Fibroblast of gingiva (primary cell): ENCODE results near the gene TECTB.
A peak's percentile ranks its signal among the peaks of the same experiment; 100 is the strongest.
"Not testable (repeated sequence)": the region's sequence is repeated elsewhere in the genome, so short reads cannot be mapped to it uniquely, and the experiment has no call there.

ENCODE experiments used
- DNase-seq: peaks from one replicate; pipeline ENCODE4 v3.0.0-alpha.2; 2011; ENCODE audit warnings: low read depth

Gene TECTB

DNA sequence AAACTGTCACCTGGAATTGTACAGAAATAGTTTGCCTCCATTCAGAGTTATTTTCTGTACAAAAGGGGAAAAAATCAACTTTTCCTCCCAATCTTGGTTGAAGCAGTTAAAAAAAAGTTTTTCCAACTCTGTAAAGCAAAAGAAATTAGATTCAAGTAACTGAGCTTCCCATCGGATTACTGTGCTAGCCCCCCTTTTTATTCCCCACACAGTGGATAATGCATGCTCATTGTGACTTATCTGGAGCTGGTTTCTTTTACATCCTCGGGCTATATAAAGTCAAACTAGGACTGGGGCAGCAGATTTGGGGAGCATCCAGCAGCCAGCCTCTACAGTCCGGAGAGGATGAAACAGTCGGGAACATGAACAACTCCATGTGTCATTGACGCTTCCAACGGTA is at the start of gene TECTB:
Gene TECTB (plus strand): TSS at position 301 of the 400 bp plus-strand sequence. CDS start 335 bp downstream, outside the sequence.
- DNase-seq, result no peak

DNA sequence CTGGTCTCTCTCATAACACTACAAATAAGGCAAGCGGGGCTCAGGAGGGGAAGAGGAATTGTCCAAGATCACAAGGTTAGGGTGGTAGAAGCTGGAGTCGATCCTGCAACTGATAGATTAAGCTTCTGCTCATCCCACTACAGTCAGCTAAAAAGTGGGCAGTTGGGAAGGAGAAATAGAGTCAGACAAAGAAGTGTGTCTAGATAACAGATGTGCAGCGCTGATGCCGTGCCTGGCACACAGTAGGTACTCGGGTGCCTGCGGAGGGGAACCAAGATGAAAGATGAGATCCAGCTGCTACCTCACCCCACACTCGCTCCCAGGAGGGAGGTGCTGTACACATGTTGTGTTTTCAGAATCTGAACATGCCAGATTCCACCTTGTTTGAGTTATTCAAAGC is 48.1 kb upstream of the TECTB start:
- DNase-seq, result no peak

- no peak for DNase-seq
These were observed 47.3 kb upstream of the TECTB start for GRCh38 chr10:112235920-112236319.

GRCh38 chr10:112236486-112236885 is 46.7 kb upstream of the TECTB start:
- no peak for DNase-seq

- no peak for DNase-seq
These were observed 43.9 kb upstream of the TECTB start for GRCh38 chr10:112239347-112239746.

GRCh38 chr10:112240441-112240840 is 42.8 kb upstream of the TECTB start:
- no peak for DNase-seq

DNA sequence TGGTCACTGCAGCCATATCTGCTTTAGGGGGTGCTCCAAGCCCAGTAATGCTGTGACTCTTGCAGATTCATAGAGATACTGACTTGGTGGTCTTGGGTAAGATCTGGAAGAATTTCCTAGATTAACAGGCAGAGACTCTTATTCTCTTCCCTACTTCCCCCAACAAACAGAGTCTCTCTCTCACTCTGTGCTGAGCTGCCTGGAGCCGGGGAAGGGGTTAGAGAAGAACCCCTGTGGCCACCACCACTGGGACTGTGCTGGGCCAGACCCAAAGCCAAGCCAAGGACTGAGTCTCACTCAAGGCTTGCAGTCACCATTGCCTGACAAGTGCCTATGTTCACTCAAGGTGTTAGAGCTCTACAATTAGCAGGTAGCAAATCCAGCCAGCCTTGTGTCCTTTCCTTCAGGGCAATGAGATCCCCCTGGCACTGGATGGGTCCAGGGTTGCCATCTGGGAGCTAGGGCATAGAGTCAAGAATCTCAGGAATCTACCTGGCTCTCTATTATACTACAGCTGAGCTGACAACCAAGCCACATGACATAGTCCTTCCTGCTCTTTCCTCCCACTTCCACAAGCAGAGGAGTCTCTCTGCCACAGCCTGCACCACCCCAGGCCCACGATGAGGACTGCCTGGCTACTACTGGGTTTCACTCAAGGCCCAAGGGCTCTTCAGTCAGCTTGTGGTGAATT is 41.4 kb upstream of the TECTB start:
- no peak for DNase-seq

DNA sequence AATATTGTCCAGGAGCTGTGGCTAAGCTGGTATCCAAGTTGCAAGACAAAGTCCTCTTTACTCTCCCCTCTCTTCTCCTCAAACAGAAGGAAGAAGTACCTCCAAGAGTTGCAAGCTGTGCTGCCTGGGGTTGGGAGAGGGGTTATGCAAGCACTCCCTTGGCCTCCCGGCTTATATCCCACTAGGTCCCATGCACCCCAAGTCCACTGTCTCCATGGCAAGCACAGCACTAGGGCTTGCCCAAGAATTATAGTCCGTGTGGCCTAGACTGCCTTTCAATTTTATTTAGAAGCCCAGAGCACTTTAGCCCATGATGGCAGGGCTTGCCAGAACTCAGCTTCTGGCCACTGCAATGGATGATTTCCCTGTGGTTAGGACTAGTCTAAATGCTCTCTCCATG is 40.4 kb upstream of the TECTB start:
- no peak for DNase-seq

- DNase-seq, result peak; percentile 41
These were observed 39.5 kb upstream of the TECTB start for GRCh38 chr10:112243713-112244112.

- no peak for DNase-seq
These were observed 39.0 kb upstream of the TECTB start for GRCh38 chr10:112244197-112244596.

DNA sequence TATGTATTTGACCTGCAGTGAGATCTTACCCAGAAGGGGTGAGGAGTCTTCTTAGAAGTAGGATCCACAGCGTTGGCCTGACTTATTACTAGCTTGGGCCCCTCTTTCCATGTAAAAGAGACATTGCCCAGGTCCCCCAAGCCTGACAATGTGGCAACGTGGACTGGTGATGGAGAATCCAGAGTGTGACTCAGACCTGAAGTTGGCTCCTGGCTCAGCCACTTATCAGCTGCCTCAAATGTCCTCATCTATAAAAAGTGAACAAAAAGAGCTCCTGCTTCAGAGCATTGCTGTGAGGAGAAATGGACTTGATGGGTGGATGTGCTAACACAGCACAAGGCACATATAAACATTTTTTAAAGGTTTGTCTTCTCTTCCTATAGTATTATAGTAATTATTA is 35.4 kb upstream of the TECTB start:
- no peak for DNase-seq

DNA sequence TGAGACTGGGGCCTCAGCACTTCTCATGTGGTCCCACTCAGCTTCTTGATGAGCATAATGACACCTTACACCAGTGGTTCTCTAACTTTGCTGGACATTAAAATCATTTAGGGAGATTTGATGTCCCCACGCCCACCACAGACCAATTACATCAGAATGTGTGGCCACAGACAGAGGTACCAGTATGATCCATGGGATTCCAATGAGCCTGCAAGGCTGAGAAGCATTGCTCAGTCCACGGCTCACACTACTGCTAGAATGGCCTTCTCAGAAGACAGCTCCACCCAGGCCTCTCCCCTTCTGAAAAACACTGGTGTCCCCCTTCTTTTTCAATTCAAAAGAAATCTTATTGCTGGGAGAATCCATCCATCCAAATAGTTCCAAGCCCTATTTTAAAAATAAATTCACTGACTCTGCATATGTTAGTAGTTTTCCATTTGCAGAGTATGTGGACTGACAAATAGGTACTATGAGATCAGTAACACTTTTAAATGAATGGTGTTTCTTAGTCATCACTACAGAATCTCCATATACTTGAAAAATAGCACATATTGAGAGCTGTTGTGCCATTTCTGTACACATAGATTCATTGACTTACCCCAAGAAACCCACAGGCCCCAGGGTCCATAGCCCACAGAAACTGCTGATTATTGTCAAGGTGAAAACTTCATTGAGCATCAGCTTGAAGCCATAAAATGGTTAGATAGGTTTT is 34.5 kb upstream of the TECTB start:
- DNase-seq, result no peak

- no peak for DNase-seq
These were observed 33.5 kb upstream of the TECTB start for GRCh38 chr10:112249722-112250121.

GRCh38 chr10:112250555-112250954 is 32.6 kb upstream of the TECTB start:
- no peak for DNase-seq

- not testable (repeated sequence) for DNase-seq
These were observed 32.0 kb upstream of the TECTB start for GRCh38 chr10:112251238-112251637.

GRCh38 chr10:112258407-112258806 is 24.8 kb upstream of the TECTB start:
- DNase-seq, result no peak

GRCh38 chr10:112259688-112260087 is 23.5 kb upstream of the TECTB start:
- no peak for DNase-seq

- DNase-seq, result no peak
These were observed 22.4 kb upstream of the TECTB start for GRCh38 chr10:112260831-112261230.

GRCh38 chr10:112261281-112261822 is 21.8 kb upstream of the TECTB start:
- DNase-seq, result peak; percentile 78

- no peak for DNase-seq
These were observed 20.7 kb upstream of the TECTB start for GRCh38 chr10:112262546-112262945.

DNA sequence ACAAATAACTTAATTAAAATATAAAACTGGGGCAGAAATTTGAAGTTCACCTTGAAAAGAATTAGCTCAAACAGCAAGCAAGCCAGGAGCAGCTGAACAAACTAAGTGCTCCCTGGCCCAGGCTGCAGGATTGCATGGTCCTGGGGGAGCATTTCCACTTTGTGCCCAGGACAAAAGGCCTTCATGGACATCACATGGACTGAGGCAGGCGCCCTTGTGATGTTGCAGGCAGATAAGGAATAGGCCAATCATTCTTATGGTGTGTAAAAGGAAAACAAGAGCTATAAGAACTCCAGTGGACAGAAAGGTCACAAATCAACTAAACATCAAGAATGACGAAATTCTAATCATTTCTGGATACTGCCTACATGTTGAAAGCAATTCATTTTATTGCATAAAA is 17.5 kb upstream of the TECTB start:
- no peak for DNase-seq

DNA sequence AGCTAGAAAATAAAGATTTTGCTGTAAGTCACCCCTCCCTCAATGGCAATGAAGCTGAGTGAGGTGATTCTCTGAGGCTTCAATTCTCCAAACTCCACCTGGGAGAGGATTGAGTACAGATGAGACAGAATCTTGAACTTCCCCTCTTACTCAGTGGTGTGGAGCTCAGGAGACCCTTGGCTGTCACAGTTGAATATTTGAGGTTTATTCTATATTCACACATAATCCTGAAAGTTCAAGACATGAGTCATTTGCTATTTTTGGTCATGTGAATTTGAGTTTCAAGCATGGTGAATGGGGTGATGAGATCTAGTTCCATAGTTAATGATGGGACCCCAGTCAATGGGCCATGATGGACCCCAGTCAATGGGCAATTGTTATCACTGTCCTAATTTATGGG is 13.9 kb upstream of the TECTB start:
- no peak for DNase-seq

DNA sequence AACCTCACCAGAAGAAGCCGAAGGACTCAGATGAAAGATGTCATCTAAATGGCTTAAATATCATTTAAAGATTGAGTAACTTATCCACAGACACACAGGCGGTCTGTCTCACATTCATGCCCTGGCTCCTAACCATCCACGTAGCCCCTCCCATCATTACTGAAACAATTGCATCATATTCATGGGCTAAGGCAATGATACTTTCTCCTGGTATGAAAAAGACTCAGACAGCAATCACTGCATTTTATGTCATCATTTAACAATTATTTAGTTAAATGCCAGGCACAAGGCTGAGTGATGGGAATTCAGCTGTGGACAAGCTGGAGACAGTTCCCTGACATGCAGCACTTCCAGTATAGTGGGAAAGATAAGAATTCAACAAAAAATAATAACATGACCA is 11.2 kb upstream of the TECTB start:
- DNase-seq, result peak; percentile 70

GRCh38 chr10:112274831-112275230 is 8.4 kb upstream of the TECTB start:
- no peak for DNase-seq
